Placental pericyte (primary cell): ENCODE data around the gene RNF222. TPM values are rescaled to one million over a fixed set of nuclear protein-coding genes. Genes with fewer than 3 reads are reported as not detected.

Source experiments
- total RNA-seq: library from RNA; depleted of rRNA; stranded (reverse); fragments of >200 nt; gene quantifications from 2 replicates; pipeline ENCODE4 v1.2.3, GENCODE V29; 2012

The RNF222 gene
- not detected in 2 replicates for total RNA-seq

GRCh38 chr17:8397636-8398035 lies at the start of gene RNF222:
Gene RNF222 (minus strand): TSS chr17:8397827. CDS start chr17:8393461, 4,366 bp downstream.

GRCh38 chr17:8435245-8436168 lies 37.9 kb upstream of the RNF222 start, which contains the start of gene NDEL1:
Gene NDEL1 (plus strand): TSS chr17:8435884. CDS start chr17:8444272, 8,388 bp downstream.

GRCh38 chr17:8383143-8383822 lies 14.3 kb downstream of the RNF222 start, which contains the start of gene RPL26:
Gene RPL26 (minus strand): TSS chr17:8383193. CDS start chr17:8382310, 883 bp downstream.

GRCh38 chr17:8376271-8377067 lies 21.2 kb downstream of the RNF222 start, which contains the start of gene KRABD2:
Gene KRABD2 (minus strand): TSS chr17:8376704.

Other genes with a start within 250 kb of the RNF222 start
- 6.2 and 14.2 TPM in 2 replicates for gene PER1, start 245.4 kb downstream of the RNF222 start, total RNA-seq
- gene VAMP2, start 234.9 kb downstream of the RNF222 start, total RNA-seq: 5.0 TPM in 2 replicates
- gene TMEM107, start 221.4 kb downstream of the RNF222 start, total RNA-seq: 7.7 and 23.8 TPM in 2 replicates
- 7.6 and 11.6 TPM in 2 replicates for gene BORCS6, start 207.6 kb downstream of the RNF222 start, total RNA-seq
- gene AURKB, start 187.3 kb downstream of the RNF222 start, total RNA-seq: 2.6 and 67.6 TPM in 2 replicates
- 6.3 and 9.4 TPM in 2 replicates for gene CTC1, start 149.8 kb downstream of the RNF222 start, total RNA-seq
- 16.4 and 74.0 TPM in 2 replicates for gene PFAS, start 148.5 kb downstream of the RNF222 start, total RNA-seq
- 7.4 and 16.9 TPM in 2 replicates for gene RANGRF, start 109.2 kb downstream of the RNF222 start, total RNA-seq
- gene SLC25A35, start 102.4 kb downstream of the RNF222 start, total RNA-seq: 0.66 and 1.4 TPM in 2 replicates
- not detected in 2 replicates for gene ARHGEF15, start 87.6 kb downstream of the RNF222 start, total RNA-seq
- not detected in 2 replicates for gene ODF4, start 58.0 kb downstream of the RNF222 start, total RNA-seq
- gene RPL26, start 14.6 kb downstream of the RNF222 start, total RNA-seq: 1,554 and 3,672 TPM in 2 replicates
- gene NDEL1, start 38.1 kb upstream of the RNF222 start, total RNA-seq: 65.4 and 101 TPM in 2 replicates
- 49.8 and 120 TPM in 2 replicates for gene MYH10, start 232.9 kb upstream of the RNF222 start, total RNA-seq